Globus pallidus (tissue), 1 donor: ENCODE measurements around the gene CBLB.

Experiments
- DNase-seq: peaks from one replicate; pipeline ENCODE4 v3.0.0-alpha.2; 2015; ENCODE audit warnings: low spot score

The CBLB gene

DNA sequence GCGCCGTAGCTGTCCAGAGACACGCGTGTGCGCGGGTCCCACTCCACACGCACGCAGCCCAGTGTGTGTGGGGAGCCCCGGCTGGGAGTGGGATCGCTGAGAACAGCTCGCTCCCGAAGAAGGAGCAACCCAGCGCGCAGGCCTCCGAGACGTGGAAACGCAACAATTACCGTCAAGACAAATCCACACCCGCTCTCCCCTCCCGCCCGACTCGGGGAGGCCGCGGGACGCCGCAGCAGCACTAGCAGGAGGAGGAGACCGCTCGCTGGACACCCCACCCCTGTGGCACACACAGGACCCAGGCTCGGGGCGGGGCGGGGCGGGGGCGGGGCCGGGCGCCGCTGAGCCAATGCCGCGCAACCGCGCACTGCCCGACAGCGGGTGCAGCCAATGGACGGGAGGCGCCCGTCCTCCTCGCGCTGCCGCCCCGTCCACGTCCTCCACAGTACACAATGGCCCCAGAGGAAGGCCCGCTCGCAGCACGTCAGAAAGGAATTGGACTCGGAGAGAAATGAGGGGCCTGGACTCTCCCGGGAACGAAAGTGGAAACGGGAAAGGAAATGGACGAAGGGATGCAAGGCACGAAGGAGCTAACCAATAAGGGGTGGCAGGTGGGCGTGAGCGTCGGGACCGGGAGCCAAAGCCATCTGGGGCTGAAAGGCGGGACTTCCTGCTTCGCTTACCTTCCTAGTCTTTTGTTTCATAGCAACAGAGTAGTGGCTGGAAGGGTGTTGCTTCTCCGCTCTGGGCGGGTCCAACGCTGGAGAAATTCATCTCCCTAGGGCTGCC, at the start of gene CBLB:
TSS of gene CBLB (minus strand) at position 271 of the 789 bp plus-strand sequence. CDS start 1,435 bp downstream, outside the sequence.
- DNase-seq = peak; percentile 95

DNA sequence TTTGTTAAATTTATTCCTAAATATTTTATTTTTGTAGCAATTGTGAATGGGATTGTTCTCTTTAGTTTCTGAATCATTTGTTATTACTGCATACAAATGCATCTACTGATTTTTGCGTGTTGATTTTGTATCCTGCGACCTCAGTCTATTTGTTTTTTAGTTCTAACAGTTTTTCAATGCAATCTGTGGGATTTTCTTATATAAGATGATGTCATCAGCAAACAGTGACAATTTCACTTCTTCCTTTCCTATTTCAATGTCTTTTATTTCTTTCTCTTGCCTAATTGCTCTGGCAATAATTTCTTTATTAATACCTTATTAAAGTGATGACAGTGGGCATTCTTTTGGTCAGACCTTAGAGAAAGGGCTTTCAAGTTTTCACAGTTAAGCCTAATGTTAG, 48.0 kb upstream of the CBLB start:
- no peak for DNase-seq

- no peak for DNase-seq
Observed at GRCh38 chr3:105915524-105915923, 46.7 kb upstream of the CBLB start.

GRCh38 chr3:105913616-105914015, 44.8 kb upstream of the CBLB start:
- DNase-seq = no peak

GRCh38 chr3:105912891-105913290, 44.1 kb upstream of the CBLB start:
- no peak for DNase-seq

- no peak for DNase-seq
Observed at GRCh38 chr3:105911496-105911895, 42.7 kb upstream of the CBLB start.

GRCh38 chr3:105907777-105908176, 39.0 kb upstream of the CBLB start:
- peak; percentile 1 for DNase-seq

DNA sequence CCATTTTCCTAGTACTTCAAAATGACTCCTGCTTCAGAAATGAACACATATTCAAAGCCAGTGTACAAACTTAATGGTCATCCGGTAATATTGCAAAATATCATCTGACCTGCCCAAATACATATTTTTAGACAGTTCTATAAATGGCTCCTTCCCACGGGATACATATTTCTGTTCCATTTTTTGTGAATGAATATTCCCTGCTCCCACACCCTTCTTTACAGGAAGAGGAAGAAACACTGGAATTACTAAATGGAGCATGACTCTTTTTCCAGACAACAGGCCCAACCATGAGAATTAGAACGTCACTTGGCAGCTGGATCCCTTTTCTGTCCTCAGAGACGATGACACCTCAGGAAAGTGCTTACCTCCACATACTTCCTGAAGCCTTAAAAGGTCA, 38.0 kb upstream of the CBLB start:
- no peak for DNase-seq

- DNase-seq = no peak
Observed at GRCh38 chr3:105906345-105906744, 37.5 kb upstream of the CBLB start.

GRCh38 chr3:105905328-105905727, 36.5 kb upstream of the CBLB start:
- no peak for DNase-seq

DNA sequence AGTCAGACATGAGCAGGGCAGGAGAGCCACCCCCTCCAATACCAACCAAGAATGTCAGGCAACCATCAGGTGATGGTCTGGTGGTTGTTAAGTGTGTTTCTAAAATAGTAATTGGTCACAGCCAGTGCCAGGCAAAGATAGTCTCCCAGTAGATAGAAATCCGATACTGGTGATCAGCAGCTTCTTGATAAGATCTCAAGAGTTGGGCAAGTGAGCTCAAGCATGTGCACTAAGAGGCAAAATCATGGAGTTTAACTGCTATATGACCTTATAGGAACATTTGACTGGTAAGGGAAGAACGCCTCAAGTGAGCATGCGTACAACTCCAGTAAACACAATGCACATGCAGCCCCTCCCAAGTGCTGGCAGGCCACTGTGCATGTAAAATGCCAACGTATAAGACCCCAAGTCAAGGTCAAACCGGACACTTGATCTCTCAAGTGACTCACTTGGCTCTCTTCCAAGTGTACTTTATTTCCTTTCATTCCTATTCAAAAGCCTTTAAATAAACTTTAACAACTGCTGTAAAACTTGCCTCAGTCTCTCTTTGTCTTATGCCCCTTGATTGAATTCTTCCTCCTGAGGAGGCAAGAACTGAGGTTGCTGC, 36.0 kb upstream of the CBLB start:
- DNase-seq = no peak

GRCh38 chr3:105904251-105904650, 35.4 kb upstream of the CBLB start:
- no peak for DNase-seq

DNA sequence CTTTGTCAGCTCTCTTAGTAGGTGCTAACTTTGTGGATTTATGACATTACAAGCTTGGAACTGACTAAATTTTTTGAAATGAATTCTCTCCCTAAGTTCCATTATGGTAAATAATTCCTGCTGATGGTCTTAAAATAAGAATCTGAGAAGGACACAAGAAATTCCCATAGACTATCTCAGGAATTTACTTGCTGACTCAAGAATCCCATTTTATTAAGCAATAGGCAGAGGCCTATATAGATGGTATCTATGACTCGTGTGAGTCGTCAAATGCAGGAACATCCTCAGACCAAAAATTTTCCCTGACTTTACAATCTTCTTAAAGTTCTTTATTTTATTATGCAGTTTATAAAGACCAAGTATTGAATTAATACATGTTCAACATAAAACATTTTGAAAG, 30.7 kb upstream of the CBLB start:
- DNase-seq = no peak

DNA sequence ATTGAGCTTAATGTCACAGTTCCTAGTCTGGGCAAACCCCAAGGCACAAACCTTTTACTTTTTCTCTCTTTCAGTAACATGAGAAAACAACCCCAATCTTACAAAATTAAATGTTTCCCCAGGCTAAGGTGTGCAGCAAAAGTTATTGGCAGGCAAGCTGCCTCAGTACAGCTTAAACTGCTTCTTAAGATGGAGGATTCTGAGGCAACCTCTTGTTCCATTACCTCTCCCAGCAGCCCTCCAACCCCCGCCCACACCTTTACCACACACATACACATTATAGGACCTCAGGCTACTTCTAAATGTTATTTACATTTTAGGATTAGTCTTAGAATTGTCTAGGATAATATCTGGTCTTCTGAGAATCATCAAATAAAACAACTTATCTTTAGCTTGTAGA, 22.3 kb upstream of the CBLB start:
- no peak for DNase-seq

GRCh38 chr3:105888621-105889579, 20.1 kb upstream of the CBLB start:
- no peak for DNase-seq

DNA sequence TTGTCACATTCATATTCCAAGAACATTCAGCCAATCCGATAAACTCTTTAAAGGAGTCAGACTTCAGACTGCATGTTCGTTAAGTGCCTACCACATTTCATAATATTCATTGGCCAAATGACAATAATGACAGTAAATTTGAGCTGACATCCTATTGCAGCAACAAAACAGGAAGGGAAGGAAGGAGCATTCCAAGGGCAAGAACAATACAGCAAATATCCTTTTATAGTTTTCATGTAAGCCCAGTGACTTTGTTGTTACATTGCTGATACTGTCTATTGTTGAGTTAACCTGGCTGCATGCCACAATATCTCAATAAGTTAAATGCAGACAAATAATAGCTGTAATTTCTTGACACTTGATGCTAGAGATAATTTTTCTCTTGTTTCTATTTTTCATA, 16.4 kb upstream of the CBLB start:
- DNase-seq = no peak

- no peak for DNase-seq
Observed at GRCh38 chr3:105883798-105884377, 15.1 kb upstream of the CBLB start.

DNA sequence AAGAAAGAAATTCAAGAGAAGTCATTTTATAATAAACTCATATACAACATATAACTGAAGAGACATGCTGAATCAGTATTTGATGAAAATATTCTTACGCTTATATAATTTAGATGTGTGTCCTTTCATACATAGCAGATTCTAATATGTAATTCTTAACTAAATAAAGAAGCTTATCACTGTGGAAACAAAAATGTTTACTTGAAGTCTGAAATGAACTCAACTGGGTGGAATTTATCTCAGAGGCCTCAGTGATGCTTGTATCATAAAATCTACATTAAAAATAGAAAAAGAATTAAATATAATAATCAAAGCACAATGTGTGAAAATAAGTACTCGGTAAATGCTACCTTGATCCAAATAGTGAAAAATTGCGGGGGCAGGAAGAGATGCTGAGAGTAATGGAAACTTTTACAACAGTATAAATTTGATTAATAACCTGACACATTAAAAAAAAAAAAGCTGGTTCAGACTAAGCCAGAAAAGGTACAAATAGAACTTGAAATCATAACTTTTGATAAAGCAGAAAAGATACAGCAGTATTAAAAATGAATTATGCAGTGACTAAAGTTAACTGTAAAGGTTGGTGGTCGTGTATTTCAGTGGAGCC, 12.0 kb upstream of the CBLB start:
- DNase-seq = no peak

- no peak for DNase-seq
Observed at GRCh38 chr3:105878061-105878460, 9.2 kb upstream of the CBLB start.

GRCh38 chr3:105877336-105877910, 8.6 kb upstream of the CBLB start:
- DNase-seq = no peak

GRCh38 chr3:105876780-105877327, 8.0 kb upstream of the CBLB start:
- DNase-seq = no peak
